ENCODE measurements around the gene TFAP2B.

DNA sequence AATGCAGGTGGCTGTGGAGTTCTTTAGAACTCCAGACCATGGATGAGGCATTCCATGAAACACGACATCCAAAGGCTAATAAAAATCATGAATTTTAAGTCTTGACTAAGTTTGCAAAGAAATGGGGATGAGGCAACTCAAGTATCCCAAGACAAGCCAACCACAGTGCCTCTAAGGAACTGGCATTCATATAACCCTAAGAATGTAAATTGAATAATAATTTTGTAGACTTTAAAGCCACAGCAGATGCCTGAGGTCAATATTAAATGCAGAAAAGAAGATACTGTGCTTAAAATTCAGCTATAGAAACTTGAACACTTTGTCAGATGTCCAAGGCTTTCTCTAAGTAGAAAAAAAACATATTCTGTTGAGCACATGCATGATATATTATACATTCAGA is 54.5 kb downstream of the TFAP2B start:
- TF ChIP-seq EZH2 (IDR thresholded peaks at IDR 0.05; ENCODE audit: borderline replicate concordance, low read length) (no peak), CTCF (conservative IDR thresholded peaks at IDR 0.05 in 1 of 2, IDR thresholded peaks at IDR 0.05 in 1 of 2; ENCODE audit: extremely low read depth in 1 of 2, insufficient read depth in 1 of 2, low read depth in 1 of 2, low read length in 2 of 2) (no peak)
